ENCODE data around the gene ENDOG.
A peak's percentile ranks its signal among the peaks of the same experiment; 100 is the strongest.
"Not testable (repeated sequence)": the region's sequence is repeated elsewhere in the genome, so short reads cannot be mapped to it uniquely, and the experiment has no call there.

ENDOG gene

DNA sequence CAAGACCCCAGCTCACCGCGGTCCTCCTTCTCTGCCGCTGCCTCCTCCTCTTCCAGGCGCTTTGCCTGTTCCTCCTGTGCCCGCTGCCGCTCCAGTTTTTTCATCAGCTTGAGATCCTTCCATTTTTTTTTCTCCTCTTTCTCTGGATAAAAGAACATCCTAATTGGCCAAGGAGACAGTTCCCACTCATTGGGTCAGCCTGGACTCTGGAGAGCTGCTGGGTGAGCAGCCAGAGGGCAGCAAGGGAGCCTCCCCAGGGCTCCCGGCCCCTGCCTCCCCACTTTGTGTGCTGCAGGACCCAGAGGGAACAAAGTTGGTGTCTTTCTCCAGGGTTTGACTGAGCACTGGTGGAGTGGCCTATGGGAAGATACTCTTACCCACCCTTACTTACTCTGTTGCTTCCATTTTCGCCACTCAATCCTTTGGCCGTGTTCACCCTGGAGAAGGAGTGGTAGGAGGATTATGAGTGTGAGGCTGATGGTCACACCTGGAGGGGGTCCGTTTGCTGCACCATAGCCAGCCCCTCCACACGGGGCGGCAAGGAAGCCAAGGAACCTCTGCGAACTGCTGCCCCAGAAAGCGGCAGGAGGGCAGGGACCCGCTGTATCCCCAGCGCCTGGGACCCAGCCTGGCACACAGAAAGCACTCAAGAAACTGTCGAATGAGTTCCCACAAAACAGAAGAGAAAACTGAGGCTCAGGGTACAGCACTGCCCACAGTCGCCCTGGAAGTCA lies 10.6 kb downstream of the ENDOG start:
- DNase-seq (ENCODE audit: low read depth in 2 of 2), result no peak

DNA sequence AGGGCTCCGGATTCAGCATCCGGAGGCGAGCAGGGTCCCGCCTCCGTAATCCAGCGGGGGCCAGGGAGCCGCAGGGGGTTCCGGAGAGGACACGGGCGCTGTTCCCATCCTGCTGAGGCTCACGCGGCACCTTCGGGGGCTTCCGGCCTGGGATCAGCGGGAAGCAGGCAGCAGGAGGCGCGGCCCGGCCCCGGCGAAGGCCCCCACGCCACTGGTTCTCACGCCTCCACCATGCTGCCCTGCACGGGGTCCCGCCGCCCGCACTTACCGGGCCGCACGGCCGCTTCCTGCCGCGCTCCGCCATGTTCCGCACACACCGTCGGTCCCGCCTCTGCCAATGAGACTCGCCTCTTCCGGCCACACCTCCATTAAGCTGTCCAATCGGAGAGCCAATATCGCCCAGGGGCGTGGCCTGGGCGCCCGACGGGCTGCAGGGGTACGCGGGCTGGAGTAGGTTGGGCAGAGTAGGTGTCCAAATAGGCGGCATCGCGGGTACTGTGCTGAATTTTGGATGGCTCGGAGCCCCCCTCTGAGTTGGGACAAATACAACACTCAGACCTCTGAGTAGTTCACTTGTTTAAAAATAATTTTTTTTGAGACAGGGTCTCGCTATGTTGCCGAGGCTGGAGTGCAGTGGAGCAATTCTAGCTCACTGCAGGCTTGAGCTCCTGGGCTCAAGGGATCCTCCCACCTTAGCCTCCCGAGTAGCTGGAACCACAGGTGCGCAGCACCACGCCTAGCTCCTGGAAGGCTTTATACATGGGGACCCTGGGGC lies 11.4 kb downstream of the ENDOG start, which contains the start of gene SPOUT1:
Gene SPOUT1, minus strand, starts transcription at position 318 of the 775 bp plus-strand sequence. Its CDS starts 14 bp downstream, at position 304.
- DNase-seq (ENCODE audit: low read depth in 2 of 2), result peak; percentile 85 to 89

DNA sequence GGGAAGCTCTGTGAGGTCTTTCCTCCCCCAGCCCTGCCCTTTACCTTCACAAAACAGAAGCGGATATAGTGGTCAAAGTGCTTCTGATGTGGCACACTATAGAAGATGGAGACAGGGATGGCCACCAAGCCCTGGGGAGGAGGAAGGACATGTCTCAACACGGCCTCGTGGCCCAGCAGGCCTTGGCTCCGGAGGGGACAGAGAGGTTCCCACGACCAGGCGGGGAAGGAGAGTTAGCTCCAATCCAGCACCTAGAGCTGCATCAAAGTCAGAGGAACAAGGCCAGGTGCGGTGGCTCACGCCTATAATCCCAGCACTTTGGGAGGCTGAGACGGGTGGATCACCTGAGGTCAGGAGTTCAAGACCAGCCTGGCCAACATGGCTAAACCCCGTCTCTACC lies 15.4 kb downstream of the ENDOG start:
- no peak for DNase-seq (ENCODE audit: low read depth in 2 of 2)

DNA sequence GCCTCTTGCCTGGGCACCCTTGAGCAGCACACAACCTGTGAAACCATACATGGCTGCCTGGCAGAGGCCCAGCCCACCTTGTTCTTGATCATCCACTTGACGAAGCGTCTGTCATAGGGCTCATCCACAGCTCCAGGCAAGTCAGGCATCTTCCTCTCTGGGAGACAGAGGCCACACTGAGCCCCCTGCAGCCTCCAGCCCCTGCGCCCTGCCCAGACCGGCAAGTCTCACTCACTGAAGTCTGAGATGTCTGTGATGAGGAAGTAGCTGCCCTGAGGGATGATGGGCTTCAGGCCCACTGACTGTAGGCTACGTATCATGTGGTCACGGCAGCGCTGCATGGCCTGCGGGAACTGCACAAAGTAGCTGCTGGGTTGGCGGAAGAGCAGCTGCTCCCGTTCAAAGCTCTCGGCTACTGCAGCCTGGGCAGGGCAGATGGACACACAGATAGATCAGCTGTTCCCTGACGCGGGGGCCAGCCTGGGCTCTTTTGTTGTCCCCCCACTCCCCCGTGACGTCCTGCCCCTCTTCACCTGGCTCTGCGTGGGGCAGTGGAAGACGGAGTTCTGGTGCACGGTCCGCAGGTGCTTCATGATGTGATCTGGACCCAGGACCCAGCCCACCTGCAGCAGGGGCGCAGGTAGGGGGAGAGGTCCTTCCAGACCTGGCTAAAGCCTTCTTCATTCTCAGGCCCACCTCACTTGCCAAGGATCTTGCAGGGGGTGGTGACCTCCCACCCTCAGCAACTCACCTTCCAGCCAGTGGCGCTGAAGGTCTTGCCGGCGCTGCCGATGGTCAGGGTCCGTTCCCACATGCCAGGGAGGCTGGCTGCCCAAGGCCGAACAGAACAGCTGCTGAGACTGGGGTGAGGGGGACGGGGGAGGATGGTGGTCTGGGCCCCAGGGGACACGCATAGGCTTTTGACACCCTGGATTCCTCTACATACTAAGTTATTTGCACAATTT lies 17.2 kb downstream of the ENDOG start:
- DNase-seq (ENCODE audit: low read depth in 2 of 2), result no peak

DNA sequence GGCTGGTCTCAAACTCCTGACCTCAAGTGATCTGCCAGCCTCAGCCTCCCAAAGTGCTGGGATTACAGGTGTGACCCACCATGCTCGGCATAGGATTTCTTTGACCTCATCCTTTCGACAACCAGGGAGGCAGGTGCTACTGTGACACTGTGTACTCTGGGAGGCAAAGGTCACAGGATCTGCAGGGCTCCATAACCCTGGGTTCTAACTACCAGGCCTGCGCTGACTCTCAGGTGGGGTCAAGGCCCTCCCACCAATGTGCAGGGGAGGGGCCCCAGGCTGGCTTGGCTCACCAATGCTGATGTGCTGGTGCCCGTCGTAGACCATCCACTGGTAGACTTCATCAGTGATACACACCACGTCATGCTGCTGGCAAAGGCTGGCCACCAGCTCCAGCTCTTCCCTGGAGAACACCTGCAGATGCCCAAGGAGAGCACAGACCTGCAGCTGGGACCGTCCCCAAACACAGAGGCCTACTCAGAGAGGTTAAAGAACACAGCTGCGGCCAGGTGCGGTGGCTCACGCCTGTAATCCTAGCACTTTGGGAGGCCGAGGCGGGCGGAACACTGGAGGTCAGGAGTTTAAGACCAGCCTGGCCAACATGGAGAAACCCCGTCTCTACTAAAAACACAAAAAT lies 18.3 kb downstream of the ENDOG start:
- no peak for DNase-seq (ENCODE audit: low read depth in 2 of 2)

DNA sequence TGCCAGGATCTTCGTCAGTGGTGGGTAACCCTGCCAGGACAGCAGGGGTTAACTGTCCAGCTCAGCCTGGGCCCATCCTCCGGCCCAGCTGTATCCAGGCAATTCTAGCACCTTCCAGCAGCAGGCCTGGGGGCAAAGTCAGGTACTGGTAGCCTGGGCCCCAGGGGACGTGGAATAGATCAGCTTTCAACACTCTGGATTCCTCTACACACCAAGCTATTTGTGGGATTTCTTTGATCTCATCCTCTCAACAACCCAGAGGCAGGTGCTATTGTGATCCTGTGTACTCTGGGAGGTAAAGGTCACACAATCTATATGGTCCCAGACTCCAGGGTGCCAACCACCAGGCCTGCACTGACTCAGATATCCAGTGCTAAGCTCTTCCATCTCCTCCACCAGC lies 20.0 kb downstream of the ENDOG start:
- DNase-seq (ENCODE audit: low read depth in 2 of 2), result no peak

DNA sequence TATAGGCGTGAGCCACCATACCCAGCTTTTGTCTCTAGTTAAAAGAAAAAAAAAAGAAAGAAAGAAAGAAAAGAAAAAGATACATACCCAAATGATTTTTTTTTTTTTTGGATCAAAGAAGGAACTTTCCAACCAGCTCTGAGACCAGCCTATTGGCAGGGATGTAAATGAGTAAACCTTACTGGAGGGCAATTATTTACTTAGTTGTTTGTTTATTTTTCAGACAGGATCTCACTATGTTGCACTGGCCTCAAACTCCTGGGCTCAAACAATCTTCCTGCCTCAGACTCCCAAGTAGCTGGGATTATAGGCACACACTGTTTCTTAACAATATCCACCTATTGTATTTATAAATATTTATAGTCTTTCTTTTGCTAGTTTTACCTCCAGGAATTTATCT lies 22.2 kb downstream of the ENDOG start:
- DNase-seq (ENCODE audit: low read depth in 2 of 2), result no peak

DNA sequence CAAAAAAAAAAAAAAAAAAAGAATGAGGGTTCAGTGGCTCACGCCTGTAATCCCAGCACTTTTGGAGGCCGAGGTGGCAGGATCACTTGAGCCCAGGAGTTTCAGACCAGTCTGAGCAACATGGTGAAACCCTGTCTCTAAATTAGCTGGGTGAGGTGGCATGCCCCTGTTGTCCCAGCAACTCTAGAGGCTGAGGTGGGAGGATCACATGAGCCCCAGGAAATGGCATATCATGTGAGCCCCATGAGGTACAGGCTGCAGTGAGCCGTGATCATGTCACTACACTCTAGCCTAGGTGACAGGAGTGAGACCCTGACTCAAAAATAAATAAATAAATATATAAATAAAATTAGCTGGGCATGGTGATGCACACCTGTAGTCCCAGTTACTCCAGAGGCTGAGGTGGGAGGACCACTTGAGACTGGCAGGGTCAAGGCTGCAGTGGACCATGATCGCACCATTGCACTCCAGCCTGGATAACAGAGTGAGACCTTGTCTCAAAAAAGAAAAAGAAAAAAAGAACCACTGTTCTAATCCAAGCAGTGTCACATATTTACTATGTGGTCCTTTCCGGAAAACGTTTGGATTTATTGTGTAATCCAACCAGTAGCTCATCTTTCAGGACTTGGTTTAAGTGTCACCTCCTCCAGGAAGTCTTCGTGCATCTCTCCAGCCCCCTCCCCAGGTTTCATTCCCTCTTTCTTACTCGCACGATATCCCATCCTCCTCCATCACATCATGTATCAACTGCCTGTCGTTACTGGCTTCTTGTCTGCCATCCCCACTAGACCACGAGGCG lies 23.6 kb downstream of the ENDOG start:
- no peak for DNase-seq (ENCODE audit: low read depth in 2 of 2)

DNA sequence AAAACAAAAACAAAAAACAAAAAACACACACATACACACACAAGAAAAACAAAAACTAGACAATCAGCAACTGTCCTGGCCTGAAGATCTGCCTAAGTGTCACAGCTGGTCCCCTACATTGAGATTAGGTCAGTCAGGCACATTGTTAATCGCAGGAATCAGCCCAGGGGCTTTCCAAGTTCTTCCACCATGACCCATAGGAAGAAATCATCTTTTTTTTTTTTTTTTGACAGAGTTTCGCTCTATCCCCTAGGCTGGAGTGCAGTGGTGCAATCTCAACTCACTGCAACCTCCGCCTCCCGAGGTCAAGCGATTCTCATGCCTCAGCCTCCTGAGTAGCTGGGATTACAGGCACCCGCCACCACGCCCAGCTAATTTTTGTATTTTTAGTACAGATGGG lies 24.9 kb downstream of the ENDOG start:
- not testable (repeated sequence) for DNase-seq (ENCODE audit: low read depth in 2 of 2)

DNA sequence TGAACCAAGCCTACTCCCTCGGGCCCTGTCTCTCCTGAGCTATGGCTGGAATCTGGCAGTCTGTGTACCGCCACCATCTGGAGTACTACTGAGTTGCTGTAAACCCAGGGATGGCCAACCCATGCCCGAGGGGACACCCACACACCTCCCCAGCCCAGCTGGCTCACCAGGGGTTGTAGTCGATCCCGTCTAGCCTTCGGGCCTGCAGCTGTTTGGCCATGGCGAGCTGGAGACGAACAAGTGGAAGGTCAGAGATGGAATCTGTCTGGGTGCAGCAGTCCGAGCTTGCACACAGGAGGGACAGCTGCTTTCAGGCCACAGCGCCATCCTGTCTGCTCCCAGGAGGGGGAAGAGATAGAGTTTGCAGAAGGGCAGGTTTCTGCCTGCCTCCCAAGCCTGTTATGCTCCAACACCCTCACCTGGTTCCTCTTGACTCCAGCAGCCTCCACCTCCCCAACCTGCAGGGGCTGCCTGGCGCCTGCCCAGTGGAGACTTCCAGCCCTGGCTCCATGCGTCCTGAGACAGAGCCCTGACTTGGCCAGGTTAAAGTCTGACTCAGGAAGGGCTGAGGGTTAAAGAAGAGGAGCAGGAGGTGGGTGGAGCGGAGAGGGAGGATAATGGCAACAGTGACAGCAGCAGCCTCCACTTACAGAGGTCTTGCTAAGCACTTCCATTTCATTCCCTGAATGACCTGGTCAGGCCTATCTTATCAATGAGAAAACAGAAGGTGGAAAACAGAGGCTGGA lies 27.1 kb downstream of the ENDOG start:
- DNase-seq (ENCODE audit: low read depth in 2 of 2), result no peak

DNA sequence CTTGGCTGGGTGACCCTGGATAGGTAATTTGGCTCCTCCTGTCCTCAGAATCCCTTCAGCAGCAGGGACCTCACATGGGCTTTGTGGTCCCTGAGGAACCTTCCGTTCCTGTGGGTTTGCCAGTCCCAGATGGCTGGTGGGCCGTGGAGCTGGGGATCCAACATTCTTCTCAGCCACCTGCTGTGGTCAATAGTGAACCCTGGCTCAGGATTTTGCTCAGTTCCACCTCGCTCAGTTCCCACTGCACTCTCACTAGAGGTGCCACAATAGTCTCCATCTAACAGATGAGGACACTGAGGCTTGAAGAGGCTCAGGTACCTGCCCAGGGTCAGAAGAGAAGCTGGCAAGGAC lies 28.4 kb downstream of the ENDOG start:
- DNase-seq (ENCODE audit: low read depth in 2 of 2), result no peak

DNA sequence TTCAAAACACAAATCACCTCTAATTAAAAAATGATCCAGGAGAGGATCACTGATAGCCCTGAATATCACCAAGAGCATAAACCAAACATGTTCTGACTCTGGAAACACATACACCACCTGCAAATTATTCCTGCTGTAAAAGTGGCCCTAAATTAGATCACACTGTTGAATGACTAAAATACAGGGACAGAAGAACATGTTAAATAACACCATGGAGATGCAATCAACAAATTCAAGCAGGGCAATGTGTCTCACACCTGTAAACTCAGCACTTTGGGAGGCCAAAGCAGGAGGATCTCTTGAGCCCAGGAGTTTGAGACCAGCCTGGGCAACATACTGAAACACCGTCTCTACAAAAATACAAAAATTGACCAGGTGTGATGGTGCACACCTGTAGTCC lies 29.5 kb downstream of the ENDOG start:
- DNase-seq (ENCODE audit: low read depth in 2 of 2), result no peak

DNA sequence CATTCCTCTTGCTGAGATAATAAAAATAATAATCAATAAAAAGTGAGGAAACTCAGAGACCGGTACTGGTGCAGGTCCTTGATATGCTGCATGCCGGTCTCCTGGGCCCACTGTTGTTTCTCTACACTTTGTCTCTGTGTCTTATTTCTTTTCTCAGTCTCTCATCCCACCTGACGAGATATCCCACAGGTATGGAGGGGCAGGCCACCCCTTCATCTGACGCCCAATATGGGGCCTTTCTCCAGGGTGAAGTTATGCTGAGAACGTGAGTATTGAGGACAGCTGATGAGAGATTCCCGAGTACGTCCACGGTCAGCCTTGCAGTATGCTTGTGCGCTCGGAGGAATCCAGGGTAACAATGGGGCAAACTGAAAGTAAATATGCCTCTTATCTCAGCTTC lies 32.7 kb downstream of the ENDOG start:
- DNase-seq (ENCODE audit: low read depth in 2 of 2), result not testable (repeated sequence)

DNA sequence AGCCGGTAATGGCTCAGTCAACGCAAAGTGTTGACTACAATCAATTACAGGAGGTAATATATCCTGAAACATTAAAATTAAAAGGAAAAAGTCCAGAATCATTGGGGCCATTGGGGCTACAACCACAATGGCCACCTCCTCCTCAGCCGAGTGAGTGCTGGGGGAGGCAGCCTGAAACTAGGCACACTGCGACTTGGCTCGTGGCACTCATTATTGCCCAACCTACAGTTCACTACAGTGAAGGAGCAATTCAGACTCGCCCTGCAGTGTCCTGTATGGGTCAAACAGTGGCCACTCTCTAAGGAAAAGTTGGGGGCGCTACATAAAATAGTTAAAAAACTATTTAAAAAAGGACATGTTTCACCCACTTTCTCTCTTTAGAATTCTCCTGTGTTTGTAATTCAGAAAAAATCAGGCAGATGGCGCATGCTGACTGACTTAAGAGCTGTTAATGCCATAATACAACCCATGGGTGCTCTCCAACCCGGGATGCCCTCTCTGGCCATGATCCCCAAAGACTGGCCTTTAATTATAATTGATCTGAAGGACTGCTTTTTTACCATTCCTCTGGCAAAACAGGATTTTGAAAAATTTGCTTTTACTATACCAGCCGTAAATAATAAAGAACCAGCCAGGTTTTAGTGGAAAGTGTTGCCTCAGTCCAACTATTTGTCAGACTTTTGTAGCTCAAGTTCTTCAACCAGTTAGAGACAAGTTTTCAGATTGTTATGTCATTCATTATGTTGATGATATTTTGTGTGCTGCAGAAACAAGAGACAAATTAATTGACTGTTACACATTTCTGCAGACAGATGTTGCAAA lies 33.7 kb downstream of the ENDOG start:
- DNase-seq (ENCODE audit: low read depth in 2 of 2), result not testable (repeated sequence)

DNA sequence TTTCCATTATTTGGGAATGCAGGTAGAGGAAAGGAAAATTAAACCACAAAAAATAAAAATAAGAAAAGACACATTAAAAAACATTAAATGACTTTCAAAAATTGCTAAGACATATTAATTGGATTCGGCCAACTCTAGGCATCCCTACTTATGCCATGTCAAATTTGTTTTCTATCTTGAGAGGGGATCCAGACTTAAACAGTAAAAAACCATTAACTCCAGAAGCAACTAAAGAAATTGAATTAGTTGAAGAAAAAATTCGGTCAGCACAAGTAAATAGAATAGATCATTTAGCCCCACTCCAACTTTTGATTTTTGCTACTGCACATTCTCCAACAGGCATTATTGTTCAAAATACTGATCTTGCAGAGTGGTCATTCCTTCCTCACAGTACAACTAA lies 34.3 kb downstream of the ENDOG start:
- DNase-seq (ENCODE audit: low read depth in 2 of 2), result not testable (repeated sequence)

DNA sequence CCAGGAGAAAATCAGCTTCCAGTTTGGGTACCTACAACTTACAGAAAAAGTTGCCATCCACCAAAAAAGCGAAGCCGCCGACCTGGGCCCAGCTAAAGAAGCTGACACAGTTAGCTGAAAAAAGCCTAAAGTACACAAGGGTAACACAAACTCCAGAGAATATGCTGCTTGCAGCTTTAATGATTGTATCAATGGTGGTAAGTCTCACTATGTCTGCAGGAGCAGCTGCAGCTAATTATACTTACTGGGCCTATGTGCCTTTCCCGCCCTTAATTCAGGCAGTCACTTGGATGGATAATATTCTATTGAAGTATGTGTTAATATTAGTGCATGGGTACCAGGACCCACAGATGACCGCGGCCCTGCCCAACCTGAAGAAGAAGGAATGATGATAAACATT lies 36.2 kb downstream of the ENDOG start:
- DNase-seq (ENCODE audit: low read depth in 2 of 2), result not testable (repeated sequence)

DNA sequence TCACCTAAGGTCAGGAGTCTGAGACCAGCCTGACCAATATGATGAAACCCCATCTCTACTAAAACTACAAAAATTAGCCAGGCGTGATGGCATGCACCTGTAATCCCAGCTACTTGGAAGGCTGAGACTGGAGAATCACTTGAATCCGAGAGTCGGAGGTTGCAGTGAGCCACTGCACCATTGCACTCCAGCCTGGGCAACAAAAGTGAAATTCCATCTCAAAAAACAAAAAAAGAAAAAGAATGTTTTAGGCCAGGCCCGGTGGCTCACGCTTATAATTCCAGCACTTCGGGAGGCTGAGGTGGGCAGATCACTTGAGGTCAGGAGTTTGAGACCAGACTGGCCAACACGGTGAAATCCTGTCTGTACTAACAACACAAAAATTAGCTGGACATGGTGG lies 40.2 kb downstream of the ENDOG start:
- not testable (repeated sequence) for DNase-seq (ENCODE audit: low read depth in 2 of 2)

DNA sequence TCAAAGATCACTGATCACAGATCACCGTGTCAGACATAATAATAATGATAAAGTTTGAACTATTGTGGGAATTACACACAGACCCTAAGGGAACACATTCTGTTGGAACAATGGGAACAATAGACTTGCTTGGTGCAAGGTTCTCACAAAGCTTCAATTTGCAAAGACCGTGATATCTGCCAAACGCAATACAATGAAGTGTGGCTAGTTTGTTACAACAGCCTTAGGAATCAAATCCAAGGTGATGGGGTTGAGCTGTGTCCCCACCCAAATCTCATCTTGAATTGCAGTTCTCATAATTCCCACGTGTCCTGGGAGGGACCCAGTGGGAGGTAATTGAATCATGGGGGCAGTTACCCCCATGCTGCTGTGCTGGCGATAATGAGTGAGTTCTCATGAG lies 42.6 kb downstream of the ENDOG start:
- no peak for DNase-seq (ENCODE audit: low read depth in 2 of 2)

DNA sequence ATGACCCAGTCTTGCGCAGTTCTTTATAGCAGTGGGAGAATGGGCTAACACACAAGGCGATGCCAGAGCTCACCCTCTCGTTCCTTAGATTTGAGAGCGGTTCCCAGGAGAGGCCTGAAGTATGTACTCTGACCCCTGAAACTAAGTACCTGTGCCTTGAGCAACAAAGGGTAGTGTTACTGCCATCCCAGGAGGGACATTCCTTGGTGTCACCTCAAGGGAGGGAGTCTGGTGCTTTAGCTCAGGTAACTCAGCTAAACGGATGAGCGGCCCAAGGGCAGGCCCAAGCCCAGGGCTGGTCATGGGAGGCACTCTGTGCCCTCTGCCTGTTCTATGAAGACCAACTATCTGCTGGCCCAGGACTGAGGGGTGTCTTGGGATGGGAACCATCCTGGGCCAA lies 43.2 kb downstream of the ENDOG start:
- DNase-seq (ENCODE audit: low read depth in 2 of 2), result no peak
